IPS DF 4.7 (cell line): Measurements from ENCODE around the gene CCSAP.
"Not testable (repeated sequence)": the region's sequence is repeated elsewhere in the genome, so short reads cannot be mapped to it uniquely, and the experiment has no call there.

Experiments
- DNase-seq: peaks from one replicate; pipeline ENCODE4 v3.0.0-alpha.2; 2013; ENCODE audit warnings: low spot score; ENCODE audit errors: extremely low read depth

CCSAP gene

GRCh38 chr1:229364207-229365065, 21.6 kb upstream of the CCSAP start:
- DNase-seq = no peak

- no peak for DNase-seq
Observed at GRCh38 chr1:229363723-229364122, 20.9 kb upstream of the CCSAP start.

GRCh38 chr1:229360420-229360819, 17.6 kb upstream of the CCSAP start:
- DNase-seq = no peak

GRCh38 chr1:229355661-229356060, 12.8 kb upstream of the CCSAP start:
- no peak for DNase-seq

GRCh38 chr1:229354226-229354625, 11.4 kb upstream of the CCSAP start:
- no peak for DNase-seq

GRCh38 chr1:229352975-229353374, 10.1 kb upstream of the CCSAP start:
- no peak for DNase-seq

- no peak for DNase-seq
Observed at GRCh38 chr1:229349463-229350385, 6.9 kb upstream of the CCSAP start.

- no peak for DNase-seq
Observed at GRCh38 chr1:229347528-229347927, 4.7 kb upstream of the CCSAP start.

GRCh38 chr1:229344937-229345684, 2.3 kb upstream of the CCSAP start:
- no peak for DNase-seq

GRCh38 chr1:229344139-229344538, 1.3 kb upstream of the CCSAP start:
- no peak for DNase-seq

- no peak for DNase-seq
Observed at GRCh38 chr1:229341774-229342655, 832 bp downstream of the CCSAP start.

GRCh38 chr1:229340496-229340895, 2.4 kb downstream of the CCSAP start:
- no peak for DNase-seq

GRCh38 chr1:229339520-229339919, 3.3 kb downstream of the CCSAP start:
- no peak for DNase-seq

- DNase-seq = no peak
Observed at GRCh38 chr1:229339086-229339485, 3.8 kb downstream of the CCSAP start.

GRCh38 chr1:229336345-229336744, 6.5 kb downstream of the CCSAP start:
- no peak for DNase-seq

GRCh38 chr1:229334716-229335115, 8.1 kb downstream of the CCSAP start:
- no peak for DNase-seq

- DNase-seq = no peak
Observed at GRCh38 chr1:229334269-229334668, 8.6 kb downstream of the CCSAP start.

- DNase-seq = no peak
Observed at GRCh38 chr1:229328598-229329362, 14.1 kb downstream of the CCSAP start.

- DNase-seq = not testable (repeated sequence)
Observed at GRCh38 chr1:229327765-229328164, 15.1 kb downstream of the CCSAP start.

- DNase-seq = no peak
Observed at GRCh38 chr1:229326601-229327000, 16.2 kb downstream of the CCSAP start.
